HCT116 (cell line): ENCODE measurements around the gene PPP1R14B. TPM values are rescaled to one million over a fixed set of nuclear protein-coding genes. Genes with fewer than 3 reads are reported as not detected.
A peak's percentile ranks its signal among the peaks of the same experiment; 100 is the strongest.

Source experiments
- ATAC-seq: fragments of 200-7000 bp; cut with Tn5 transposase; 2 replicates; pipeline ENCODE4 v1.9.1; 2020; ENCODE audit warnings: mild to moderate bottlenecking, moderate library complexity
- BruUV-seq: library from RNA; stranded (reverse); fragments of 400-500 nt; replicated peaks from 2 replicates; lab custom pipeline; 2021; lab: Mats Ljungman, UMichigan
- CTCF ChIA-PET: fragments of 300-600 bp; sonication (Branson Sonifier 250); formaldehyde crosslinking; loops from one replicate; lab custom pipeline; 2021; ENCODE audit warnings: antibody characterized with exemption; lab: Charles Lee
- POLR2A ChIA-PET: fragments of 300-600, 350-600 bp; sonication (Branson Sonifier 250); formaldehyde crosslinking; loops from one replicate; lab custom pipeline; 2021; ENCODE audit warnings: antibody characterized with exemption; lab: Charles Lee
- RAD21 ChIA-PET, 2 experiments: fragments of 300-600 bp; sonication (Branson Sonifier 250); formaldehyde crosslinking; loops; one replicate each; lab custom pipeline; 2023; ENCODE audit warnings: low total read pairs in 2 of 2; ENCODE audit not compliant: uncharacterized antibody in 2 of 2, unreplicated experiment in 2 of 2, low non-redundant PET in 1 of 2; lab: Charles Lee
- DNase-seq: peaks from one replicate; pipeline ENCODE4 v3.0.0-alpha.2; 2010; ENCODE audit warnings: low read depth, low spot score
- H2AFZ ChIP-seq: fragments of 200-600 bp; shearing (Covaris generic), sonication (generic); 2 replicates; pipeline ENCODE4 v1.6.1; 2017; ENCODE audit warnings: low read depth, mixed run types, mixed read lengths, antibody characterized with exemption, low read length; ENCODE audit not compliant: poor library complexity, severe bottlenecking
- H3K27ac ChIP-seq: 2 replicates; pipeline ENCODE4 v1.5.1; 2012; ENCODE audit warnings: low read depth, low read length
- H3K27me3 ChIP-seq: fragments of 200-600 bp; sonication (generic); 2 replicates; pipeline ENCODE4 v1.6.1; 2016; ENCODE audit warnings: mixed run types, low read length, mixed read lengths; ENCODE audit not compliant: insufficient read depth
- H3K36me3 ChIP-seq, 2 experiments: fragments of 200-500 bp in 1 of 2; fragments of 200-600 bp in 1 of 2; sonication (Bioruptor generic) in 1 of 2; sonication (generic) in 1 of 2; 2 replicates each; pipeline versions ENCODE4 v1.5.1 to v1.6.1; 2014 to 2016; ENCODE audit warnings: low read length in 2 of 2, inconsistent platforms in 1 of 2, mixed read lengths in 1 of 2, mixed run types in 1 of 2; ENCODE audit not compliant: insufficient read depth in 2 of 2, control insufficient read depth in 1 of 2
- H3K4me1 ChIP-seq, 2 experiments: fragments of 200-600 bp in 1 of 2; sonication (generic) in 1 of 2; 2 replicates each; pipeline versions ENCODE4 v1.5.1 to v1.6.1; 2012 to 2017; ENCODE audit warnings: low read length in 2 of 2, inconsistent platforms in 1 of 2, mild to moderate bottlenecking in 1 of 2, mixed read lengths in 1 of 2, mixed run types in 1 of 2, moderate library complexity in 1 of 2; ENCODE audit not compliant: insufficient read depth in 2 of 2, control insufficient read depth in 1 of 2
- H3K4me2 ChIP-seq: fragments of 200-600 bp; sonication (generic); 2 replicates; pipeline ENCODE4 v1.6.1; 2017; ENCODE audit warnings: mixed run types, low read length, mixed read lengths
- H3K4me3 ChIP-seq, 2 experiments: fragments of 200-600 bp in 1 of 2; sonication (generic) in 1 of 2; replicated peaks in 1 of 2; 2 replicates each; pipeline ENCODE4 v1.5.1; 2011 to 2016; ENCODE audit warnings: low read length in 2 of 2, control low read depth in 1 of 2, low read depth in 1 of 2, mild to moderate bottlenecking in 1 of 2, mixed read lengths in 1 of 2, mixed run types in 1 of 2
- H3K79me2 ChIP-seq: fragments of 200-600 bp; sonication (generic); 2 replicates; pipeline ENCODE4 v1.6.1; 2017; ENCODE audit warnings: mild to moderate bottlenecking, mixed run types, low read length, moderate library complexity, mixed read lengths; ENCODE audit not compliant: insufficient read depth
- H3K9ac ChIP-seq: fragments of 200-600 bp; sonication (generic); 2 replicates; pipeline ENCODE4 v1.6.1; 2016; ENCODE audit warnings: low read length, mixed read lengths
- H3K9me2 ChIP-seq: fragments of 200-600 bp; sonication (generic), shearing (Covaris generic); 2 replicates; pipeline ENCODE4 v1.6.1; 2017; ENCODE audit warnings: mixed run types, mild to moderate bottlenecking, moderate library complexity; ENCODE audit not compliant: insufficient read depth
- H3K9me3 ChIP-seq, 2 experiments: fragments of 200-500 bp in 1 of 2; fragments of 200-600 bp in 1 of 2; sonication (Bioruptor generic) in 1 of 2; sonication (generic) in 1 of 2; 2 replicates each; pipeline ENCODE4 v1.6.1; 2014 to 2017; ENCODE audit warnings: low read length in 2 of 2, mixed read lengths in 2 of 2, inconsistent platforms in 1 of 2, low read depth in 1 of 2, mild to moderate bottlenecking in 1 of 2, mixed run types in 1 of 2, moderate library complexity in 1 of 2; ENCODE audit not compliant: control insufficient read depth in 1 of 2, insufficient read depth in 1 of 2
- H4K20me1 ChIP-seq: fragments of 200-600 bp; sonication (generic), shearing (Covaris generic); 2 replicates; pipeline ENCODE4 v1.6.1; 2017; ENCODE audit warnings: mixed run types, mild to moderate bottlenecking, moderate library complexity; ENCODE audit not compliant: insufficient read depth
- CBX3 ChIP-seq: IDR thresholded peaks from 2 replicates; pipeline ENCODE4 v1.6.1; 2012; ENCODE audit warnings: low read depth
- CEBPB ChIP-seq: IDR thresholded peaks from 2 replicates; pipeline ENCODE4 v1.6.1; 2012; ENCODE audit warnings: low read depth
- CTCF ChIP-seq, 3 experiments: fragments of 200-600 bp in 1 of 3; sonication (generic) in 1 of 3; IDR thresholded peaks in 2 of 3; conservative IDR thresholded peaks in 1 of 3; 2 replicates each; pipeline ENCODE4 v1.5.1; 2012 to 2017; ENCODE audit warnings: low read depth in 2 of 3, low read length in 2 of 3, antibody characterized with exemption in 1 of 3, borderline replicate concordance in 1 of 3, control low read depth in 1 of 3, mild to moderate bottlenecking in 1 of 3, mixed read lengths in 1 of 3, mixed run types in 1 of 3, moderate library complexity in 1 of 3; ENCODE audit not compliant: insufficient read depth in 1 of 3
- ELF1 ChIP-seq: IDR thresholded peaks from 2 replicates; pipeline ENCODE4 v1.6.1; 2012; ENCODE audit warnings: low read depth, borderline replicate concordance
- EZH2phosphoT487 ChIP-seq: fragments of 200-600 bp; IDR thresholded peaks from 2 replicates; pipeline ENCODE4 v1.6.1; 2018; ENCODE audit warnings: antibody characterized with exemption, borderline replicate concordance
- FOSL1 ChIP-seq: IDR thresholded peaks from 2 replicates; pipeline ENCODE4 v1.6.1; 2012; ENCODE audit warnings: low read depth
- JUND ChIP-seq: IDR thresholded peaks from 2 replicates; pipeline ENCODE4 v1.6.1; 2012
- MAX ChIP-seq: IDR thresholded peaks from 2 replicates; pipeline ENCODE4 v1.6.1; 2012
- POLR2A ChIP-seq: IDR thresholded peaks from 2 replicates; pipeline ENCODE4 v1.7.0; 2011; ENCODE audit warnings: borderline replicate concordance; ENCODE audit not compliant: insufficient read depth, insufficient read length; ENCODE audit errors: extremely low read depth
- POLR2AphosphoS5 ChIP-seq: IDR thresholded peaks from 2 replicates; pipeline ENCODE4 v1.6.1; 2011; ENCODE audit warnings: mild to moderate bottlenecking, low read depth, low read length, moderate library complexity
- RAD21 ChIP-seq: IDR thresholded peaks from 2 replicates; pipeline ENCODE4 v1.6.1; 2012; ENCODE audit warnings: low read depth, mild to moderate bottlenecking
- SIN3A ChIP-seq: IDR thresholded peaks from 2 replicates; pipeline ENCODE4 v1.6.1; 2012; ENCODE audit warnings: low read depth
- SP1 ChIP-seq: IDR thresholded peaks from 2 replicates; pipeline ENCODE4 v1.6.1; 2012; ENCODE audit warnings: low read depth
- SRF ChIP-seq: IDR thresholded peaks from 2 replicates; pipeline ENCODE4 v1.6.1; 2012; ENCODE audit warnings: low read depth
- TCF7L2 ChIP-seq: IDR thresholded peaks from 2 replicates; pipeline ENCODE4 v1.7.0; 2011; ENCODE audit warnings: borderline replicate concordance, inconsistent platforms; ENCODE audit not compliant: insufficient read depth, insufficient read length; ENCODE audit errors: extremely low read depth
- ZBTB33 ChIP-seq: IDR thresholded peaks from 2 replicates; pipeline ENCODE4 v1.6.1; 2011; ENCODE audit warnings: mild to moderate bottlenecking, low read length, moderate library complexity; ENCODE audit not compliant: insufficient replicate concordance; ENCODE audit errors: extremely low read depth
- ZNF274 ChIP-seq: fragments of 200-500 bp; sonication (Bioruptor generic); IDR thresholded peaks from 2 replicates; pipeline ENCODE4 v1.6.1; 2014; ENCODE audit warnings: mild to moderate bottlenecking, low read depth, low read length, inconsistent platforms
- intact Hi-C: fragments of 100-400 bp; cut with micrococcal nuclease; formaldehyde crosslinking; loops from 2 replicates; pipeline ENCODE4 v1.10.0; 2022
- total RNA-seq: library from RNA; stranded (reverse); gene quantifications from one replicate; pipeline ENCODE4 v1.2.1, GENCODE V29; 2021; ENCODE audit not compliant: unreplicated experiment

PPP1R14B gene
- total RNA-seq, 1 experiment from 2014 or later: 332 TPM

GRCh38 chr11:64229744-64230170 lies 17.0 kb downstream of the PPP1R14B start:
- Histone ChIP-seq H2AFZ (no peak overlapping the region), H3K79me2 (peaks cover 16% of the 10 kb centered on the region; the same call in 1 of the 2 replicates), H3K4me1 (peaks cover 28 to 69% of the 10 kb centered on the region in 2 experiments), H3K4me3 (peak overlapping the region; percentile 71 to 89), H3K9me2 (no peaks in the 10 kb centered on the region), H3K27ac (peak overlapping the region; percentile 61), H4K20me1 (no peaks in the 10 kb centered on the region), H3K27me3 (no peaks in the 10 kb centered on the region), H3K4me2 (peak overlapping the region; percentile 99), H3K9ac (peak overlapping the region; percentile 88), H3K9me3 (no peaks in the 10 kb centered on the region), H3K36me3 (no peaks in the 10 kb centered on the region)
- BruUV-seq: no TSS peak
- ChIA-PET RAD21 (no interaction called here), POLR2A (no interaction called here), CTCF (no interaction called here)
- intact Hi-C loops: no loop called here
- no peak for DNase-seq
- TF ChIP-seq CEBPB: no peak
- no peak for TF ChIP-seq JUND
- TF ChIP-seq SRF: no peak
- no peak for TF ChIP-seq RAD21
- no peak for TF ChIP-seq EZH2phosphoT487
- TF ChIP-seq ELF1: no peak
- TF ChIP-seq SP1: no peak
- TF ChIP-seq ZBTB33: no peak
- no peak for TF ChIP-seq FOSL1
- TF ChIP-seq MAX: no peak
- TF ChIP-seq POLR2A: no peak
- no peak for TF ChIP-seq POLR2AphosphoS5
- TF ChIP-seq CTCF (IDR thresholded peaks at IDR 0.05 in 2 of 3, conservative IDR thresholded peaks at IDR 0.05 in 1 of 3; ENCODE audit: borderline replicate concordance in 1 of 3, insufficient read depth in 1 of 3, low read depth in 2 of 3, low read length in 2 of 3): no peak
- no peak for TF ChIP-seq TCF7L2
- no peak for TF ChIP-seq CBX3
- no peak for TF ChIP-seq SIN3A
- no peak for TF ChIP-seq ZNF274
- ATAC-seq: no peak
